ENCODE results near the gene GPR37L1.

GRCh38 chr1:202117898-202118371 is 4.8 kb upstream of the GPR37L1 start:
- TF ChIP-seq CTCF (IDR thresholded peaks at IDR 0.05; ENCODE audit: insufficient read depth, low read length, poor library complexity, severe bottlenecking) (no peak), EZH2phosphoT487 (conservative IDR thresholded peaks at IDR 0.05; ENCODE audit: low read length) (no peak)

Measured in SU-DHL-6 (cell line).